GM18909 (cell line): ENCODE data around the gene RINL.
"Not testable (repeated sequence)": the region's sequence is repeated elsewhere in the genome, so short reads cannot be mapped to it uniquely, and the experiment has no call there.

ENCODE experiments used
- ATAC-seq: cut with Tn5 transposase; IDR thresholded peaks from one replicate; pipeline ENCODE4 v1.9.1; 2021; ENCODE audit warnings: mild to moderate bottlenecking; ENCODE audit not compliant: unreplicated experiment, poor library complexity

RINL gene

DNA sequence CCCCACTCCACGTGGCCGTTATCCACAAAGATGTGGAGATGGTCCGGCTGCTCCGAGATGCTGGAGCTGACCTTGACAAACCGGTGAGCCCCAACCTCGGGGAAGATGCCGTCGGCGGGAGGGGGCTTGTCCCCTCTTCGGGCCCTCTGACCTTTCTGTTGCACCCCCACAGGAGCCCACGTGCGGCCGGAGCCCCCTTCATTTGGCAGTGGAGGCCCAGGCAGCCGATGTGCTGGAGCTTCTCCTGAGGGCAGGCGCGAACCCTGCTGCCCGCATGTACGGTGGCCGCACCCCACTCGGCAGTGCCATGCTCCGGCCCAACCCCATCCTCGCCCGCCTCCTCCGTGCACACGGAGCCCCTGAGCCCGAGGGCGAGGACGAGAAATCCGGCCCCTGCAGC, 29.2 kb upstream of the RINL start:
- ATAC-seq = no peak

- no peak for ATAC-seq
Measured at GRCh38 chr19:38905620-38906019, 27.5 kb upstream of the RINL start.

DNA sequence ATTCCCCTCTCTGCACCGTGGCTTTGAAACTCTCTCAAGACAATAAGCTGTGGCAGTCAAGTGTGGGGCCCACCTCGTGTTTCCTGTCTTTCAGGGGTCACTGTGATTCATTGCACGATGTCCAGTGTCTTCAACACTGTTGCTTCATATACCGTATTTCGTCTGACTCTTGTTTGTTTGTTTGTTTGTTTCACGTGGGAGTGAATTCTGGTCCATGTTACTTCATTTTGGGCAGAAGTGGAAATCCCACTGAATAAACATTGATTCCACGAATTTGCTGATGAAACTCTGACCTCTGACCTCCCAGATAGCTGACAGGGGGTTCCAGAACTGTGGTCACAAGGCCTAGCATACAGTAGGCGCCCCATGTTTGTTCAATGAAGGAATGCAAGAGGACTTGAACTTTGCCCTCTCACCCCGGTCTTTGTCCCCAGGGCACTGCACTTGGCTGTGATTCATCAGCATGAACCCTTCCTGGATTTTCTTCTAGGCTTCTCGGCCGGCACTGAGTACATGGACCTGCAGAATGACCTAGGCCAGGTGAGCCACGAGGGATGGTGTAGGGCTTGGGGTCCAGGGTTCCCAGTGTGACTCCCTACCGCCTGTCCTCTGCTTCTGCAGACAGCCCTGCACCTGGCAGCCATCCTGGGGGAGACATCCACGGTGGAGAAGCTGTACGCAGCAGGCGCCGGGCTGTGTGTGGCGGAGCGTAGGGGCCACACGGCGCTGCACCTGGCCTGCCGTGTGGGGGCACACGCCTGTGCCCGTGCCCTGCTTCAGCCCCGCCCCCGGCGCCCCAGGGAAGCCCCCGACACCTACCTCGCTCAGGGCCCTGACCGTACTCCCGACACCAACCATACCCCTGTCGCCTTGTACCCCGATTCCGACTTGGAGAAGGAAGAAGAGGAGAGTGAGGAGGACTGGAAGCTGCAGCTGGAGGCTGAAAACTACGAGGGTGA, 26.8 kb upstream of the RINL start:
- no peak for ATAC-seq

- no peak for ATAC-seq
Measured at GRCh38 chr19:38901683-38902082, 23.6 kb upstream of the RINL start.

- ATAC-seq = no peak
Measured at GRCh38 chr19:38900743-38901190, 22.7 kb upstream of the RINL start.

DNA sequence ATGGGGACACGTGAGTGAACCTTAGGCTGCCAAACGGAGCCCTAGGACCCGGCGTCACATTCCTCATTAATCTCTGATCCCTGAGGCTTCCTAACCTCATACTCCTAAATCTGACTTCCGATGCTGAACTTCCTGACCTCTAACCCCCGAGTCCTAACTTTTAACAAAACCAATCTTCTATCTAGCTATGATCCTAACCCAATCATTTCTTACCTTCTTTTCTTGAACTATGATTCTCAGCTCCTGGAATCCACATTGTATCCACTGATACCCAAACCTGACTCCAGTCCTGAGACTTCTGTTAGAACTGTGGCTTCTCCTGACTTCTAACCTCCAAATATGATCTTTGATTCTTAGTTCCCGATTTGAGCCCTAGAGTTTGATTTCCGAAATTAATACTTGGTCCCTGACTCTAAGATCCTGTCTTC, 22.1 kb upstream of the RINL start:
- no peak for ATAC-seq

GRCh38 chr19:38899447-38900201, 21.5 kb upstream of the RINL start, which contains the start of the genes NFKBIB and SIRT2:
Gene NFKBIB (plus strand): TSS chr19:38899969. CDS start chr19:38900033, 64 bp downstream.
Gene SIRT2 (minus strand): TSS chr19:38899618. CDS start chr19:38899521, 97 bp downstream.
- peak; percentile 91 for ATAC-seq

DNA sequence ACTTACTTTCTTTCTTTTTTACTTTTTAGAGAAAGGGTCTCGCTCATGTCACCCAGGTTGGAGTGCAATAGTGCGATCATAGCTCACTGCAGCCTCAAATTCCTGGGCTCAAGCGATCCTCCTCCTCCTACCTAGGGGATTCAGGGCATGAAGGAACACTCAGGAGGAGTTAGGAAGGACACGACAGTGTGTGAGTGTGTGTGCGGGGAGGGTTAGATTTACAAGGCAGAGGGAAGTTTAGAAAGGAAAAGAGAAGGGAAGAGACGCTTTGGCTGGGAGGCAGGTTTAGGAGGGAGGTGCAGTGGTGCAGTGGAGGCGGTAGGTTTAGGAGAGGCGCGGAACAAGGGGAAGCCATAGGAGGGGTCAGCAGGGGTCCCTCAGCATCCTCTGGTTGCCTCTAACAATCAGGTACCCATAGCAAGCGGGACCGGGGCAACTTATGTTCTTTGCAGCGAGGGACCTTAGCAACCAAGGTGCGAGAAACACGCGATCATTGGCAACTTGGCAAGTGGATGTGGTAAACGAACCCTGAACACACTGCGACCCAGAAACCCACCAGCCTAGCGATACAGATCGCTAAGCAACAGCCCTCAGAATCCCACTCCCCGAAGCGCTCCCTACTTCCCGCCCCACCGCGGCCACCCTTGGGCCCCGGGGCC, 20.8 kb upstream of the RINL start:
- ATAC-seq = no peak

DNA sequence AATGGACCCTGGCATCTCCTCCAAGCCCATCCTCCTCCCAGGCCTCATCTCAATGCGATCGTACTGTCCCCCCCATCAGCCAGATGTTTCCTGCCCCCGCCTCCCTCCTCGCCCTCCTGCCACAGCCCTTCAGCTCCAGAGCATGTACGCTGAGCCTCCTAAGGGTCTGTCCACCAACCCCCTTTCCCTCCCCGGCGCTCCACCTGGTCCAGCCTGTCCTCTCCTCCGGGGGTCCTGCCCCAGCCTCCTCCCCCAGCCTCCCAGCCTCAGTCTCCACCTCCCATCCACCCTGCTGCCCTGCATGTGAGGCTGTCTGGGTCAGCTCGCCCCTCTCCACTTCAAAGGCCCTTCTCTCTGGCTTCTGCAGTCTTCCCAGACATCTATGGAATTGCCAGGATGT, 16.9 kb upstream of the RINL start:
- no peak for ATAC-seq

- no peak for ATAC-seq
Measured at GRCh38 chr19:38893341-38893771, 15.3 kb upstream of the RINL start.

- ATAC-seq = no peak
Measured at GRCh38 chr19:38892841-38893240, 14.8 kb upstream of the RINL start.

DNA sequence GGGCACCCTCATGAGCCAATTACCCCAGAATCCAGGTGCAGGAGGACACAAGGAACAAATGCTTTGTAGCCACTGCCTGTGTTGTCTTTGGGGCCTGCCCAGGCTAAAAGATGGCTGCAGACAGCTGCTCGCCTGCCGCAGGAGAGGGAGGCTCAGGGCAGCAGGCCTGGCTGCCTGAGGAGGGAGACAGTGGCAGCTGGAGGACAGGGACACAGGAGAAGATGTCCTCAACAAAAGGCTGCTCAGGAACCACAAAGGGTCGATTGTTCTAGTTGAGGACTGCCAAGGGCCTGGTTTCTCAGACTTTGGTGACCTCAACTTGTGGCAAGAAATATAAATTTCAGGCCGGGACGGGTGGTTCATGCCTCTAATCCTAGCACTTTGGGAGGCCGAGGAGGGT, 13.7 kb upstream of the RINL start:
- ATAC-seq = no peak

DNA sequence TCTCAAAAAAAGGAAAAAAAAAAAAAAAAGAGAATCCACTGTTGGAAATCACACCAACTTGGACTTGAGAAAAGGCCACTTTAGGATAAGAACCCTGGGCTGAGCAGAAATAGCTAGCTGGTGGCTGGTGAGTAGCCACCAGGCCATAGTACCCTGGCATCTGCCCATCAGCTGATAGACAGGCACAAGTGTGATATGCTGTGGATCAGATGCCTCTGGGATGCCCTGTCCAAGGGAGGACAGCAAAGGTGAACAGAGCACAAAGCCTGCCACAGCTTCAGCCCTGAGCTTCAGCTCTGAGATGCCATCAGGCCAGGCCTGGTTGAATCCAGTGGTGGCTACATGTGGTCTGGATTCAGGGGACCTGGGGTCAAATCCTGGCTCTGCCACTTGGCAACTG, 12.6 kb upstream of the RINL start:
- no peak for ATAC-seq

DNA sequence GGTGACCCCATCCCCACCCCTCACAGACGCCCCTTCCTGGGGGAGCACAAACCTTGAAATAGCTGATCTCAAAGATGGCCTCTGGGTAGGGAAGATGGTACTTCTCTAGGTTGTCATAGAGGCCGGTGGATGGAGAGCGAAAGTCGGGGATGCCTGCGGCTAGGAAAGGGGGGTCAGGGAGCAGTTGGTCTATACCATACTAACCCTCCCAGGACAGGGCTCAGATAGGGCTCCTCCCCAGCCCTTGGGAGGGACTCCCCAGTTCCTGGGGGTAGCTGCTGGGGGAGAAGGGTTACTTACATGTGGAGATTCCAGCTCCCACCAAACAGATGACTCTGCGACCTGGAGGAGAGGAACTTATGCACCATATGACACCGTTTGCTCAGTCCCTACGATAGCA, 11.7 kb upstream of the RINL start:
- ATAC-seq = no peak

- ATAC-seq = no peak
Measured at GRCh38 chr19:38888876-38889275, 10.8 kb upstream of the RINL start.

GRCh38 chr19:38884691-38885090, 6.6 kb upstream of the RINL start:
- not testable (repeated sequence) for ATAC-seq

DNA sequence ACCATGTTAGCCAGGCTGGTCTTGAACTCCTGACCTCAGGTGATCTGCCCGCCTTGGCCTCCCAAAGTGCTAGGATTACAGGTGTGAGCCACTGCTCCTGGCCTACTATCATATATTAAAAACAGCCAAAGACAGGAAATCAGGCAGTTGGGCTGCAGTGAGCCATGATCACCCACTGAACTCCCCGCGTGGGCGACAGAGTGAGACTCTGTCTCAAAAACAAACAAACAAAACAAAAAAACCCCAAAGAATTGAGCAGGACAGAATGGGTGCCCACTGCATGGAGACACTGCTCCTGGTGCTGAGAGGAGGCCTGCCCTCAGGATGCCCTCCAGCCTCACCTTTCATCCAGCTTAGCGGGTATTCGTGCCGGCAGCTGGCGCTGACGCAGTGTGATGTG, 5.2 kb upstream of the RINL start:
- ATAC-seq = no peak

DNA sequence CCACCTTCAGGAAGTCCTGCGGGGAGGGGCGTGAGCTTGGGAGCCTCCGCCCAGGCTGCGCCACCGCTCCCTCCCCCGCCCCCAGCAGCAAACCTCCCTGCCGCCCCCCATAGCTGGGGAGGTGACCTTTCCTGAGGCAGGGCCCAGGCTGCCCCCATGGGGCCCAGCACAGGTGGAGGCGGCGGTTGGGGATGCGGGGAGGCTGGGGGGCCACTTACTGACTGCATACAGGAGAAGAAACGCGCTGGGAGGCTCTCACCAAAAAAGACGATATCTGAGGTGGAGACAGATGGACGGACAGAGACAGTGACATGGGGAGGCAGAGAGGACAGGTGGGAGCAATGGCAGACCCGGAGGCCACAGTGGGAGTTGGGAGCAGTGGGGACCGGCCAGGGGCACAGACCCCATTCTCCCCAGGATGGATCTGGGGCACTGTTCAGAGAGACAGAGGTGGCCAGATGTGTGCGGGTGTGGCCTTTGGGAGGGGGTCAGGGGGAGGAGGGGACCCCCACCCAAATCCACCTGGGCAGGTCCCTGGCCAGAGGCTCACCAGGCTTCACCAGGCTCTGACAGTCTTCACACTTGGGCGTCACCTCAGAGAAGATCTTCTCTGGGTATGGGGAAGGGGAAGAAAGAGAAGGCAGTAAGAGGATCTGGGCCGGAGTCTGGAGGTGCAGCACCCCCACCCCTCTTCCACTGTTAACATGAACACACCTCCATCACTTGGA, 3.0 kb upstream of the RINL start:
- no peak for ATAC-seq

DNA sequence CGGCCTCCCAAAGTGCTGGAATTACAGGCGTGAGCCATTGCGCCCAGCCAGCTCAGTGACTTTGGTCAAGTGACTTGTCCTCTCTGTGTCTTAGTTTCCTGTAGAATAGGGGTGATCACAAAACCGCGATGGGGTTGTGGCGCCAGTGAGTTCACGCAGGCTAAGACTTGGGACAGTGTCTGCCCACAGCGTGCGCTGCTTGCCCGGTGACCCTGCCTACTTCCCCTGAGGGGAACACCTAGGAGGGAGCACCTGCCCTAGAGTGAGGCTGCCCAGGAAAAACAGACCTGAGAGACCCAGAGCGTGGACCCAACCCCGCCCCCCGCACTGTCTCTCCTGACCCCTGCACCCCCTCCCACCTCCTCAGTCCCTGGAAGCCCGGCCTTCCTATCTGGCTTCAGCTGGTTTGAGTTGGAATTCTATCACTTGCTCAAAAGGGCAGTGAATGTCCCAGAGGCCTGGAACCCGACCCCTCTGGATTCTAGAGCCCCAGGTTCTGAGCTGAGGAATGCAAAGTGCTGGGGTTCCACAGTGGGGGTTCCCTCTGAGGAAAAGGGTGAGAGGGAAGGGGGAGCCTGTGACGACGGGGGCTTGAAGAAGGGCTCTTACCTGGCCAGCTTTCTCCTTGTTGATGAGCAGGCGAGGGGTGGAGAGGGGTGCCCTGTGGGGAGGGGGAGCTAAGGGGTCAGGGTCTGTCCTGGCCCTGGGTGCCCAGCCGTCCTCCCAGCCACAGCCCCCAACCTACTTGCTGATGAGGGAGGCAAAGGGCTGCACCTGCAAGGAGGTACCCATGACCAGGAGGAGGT, 2.2 kb upstream of the RINL start:
- no peak for ATAC-seq
